Spinal cord (tissue), 10 donors: ENCODE results near the gene HK2. TPM values are rescaled to one million over a fixed set of nuclear protein-coding genes. Genes with fewer than 3 reads are reported as not detected.
A peak's percentile ranks its signal among the peaks of the same experiment; 100 is the strongest.

Experiments used
- DNase-seq, 6 donors: peaks; one replicate each; pipeline versions ENCODE4 v3.0.0 to v3.0.0-alpha.2; 2013 to 2015; ENCODE audit warnings: low spot score in 6 of 6, low read depth in 4 of 6
- H3K27ac ChIP-seq: one replicate; pipeline ENCODE4 v1.5.1; 2013; ENCODE audit warnings: low read depth, low read length, control low read depth
- H3K27me3 ChIP-seq: one replicate; pipeline ENCODE4 v1.6.1; 2013; ENCODE audit warnings: low read length; ENCODE audit not compliant: control insufficient read depth, insufficient read depth
- H3K36me3 ChIP-seq: one replicate; pipeline ENCODE4 v1.6.1; 2013; ENCODE audit warnings: low read length; ENCODE audit not compliant: control insufficient read depth, insufficient read depth
- H3K4me1 ChIP-seq: one replicate; pipeline ENCODE4 v1.6.1; 2013; ENCODE audit warnings: low read length; ENCODE audit not compliant: control insufficient read depth, insufficient read depth
- H3K4me3 ChIP-seq: one replicate; pipeline ENCODE4 v1.5.1; 2013; ENCODE audit warnings: low read depth, low read length, control low read depth
- H3K9me3 ChIP-seq: one replicate; pipeline ENCODE4 v1.6.1; 2013; ENCODE audit warnings: low read length; ENCODE audit not compliant: control insufficient read depth, insufficient read depth
- WGBS: methylation state at CpG from one replicate; pipeline ENCODE4 v1.1.5; 2013; ENCODE audit warnings: missing lambda C conversion rate; ENCODE audit not compliant: insufficient coverage; 5-methylcytosine and 5-hydroxymethylcytosine counted together
- polyA plus RNA-seq, 2 donors: library from polyadenylated mRNA; unstranded; fragments of 120-200 nt; gene quantifications; one replicate each; pipeline ENCODE4 v1.2.1, GENCODE V29; 2013; ENCODE audit not compliant: insufficient read length in 2 of 2
- total RNA-seq, 2 donors: library from RNA; depleted of rRNA in 1 of 2; stranded (reverse); fragments of 120-200 nt in 1 of 2; fragments of >200 nt in 1 of 2; gene quantifications; one replicate each; pipeline versions ENCODE4 v1.2.3 to v1.2.4, GENCODE V29; 2013 to 2014
- donor health status: healthy.

The HK2 gene
- total and polyA plus RNA-seq, 4 donors: 7.8 to 10.8 (median 10.3) TPM

GRCh38 chr2:74856004-74856578, 22.2 kb downstream of the HK2 start:
- DNase-seq: no peak
- H3K4me3 ChIP-seq: no peak overlapping the region
- no peaks in the 10 kb centered on the region for H3K4me1 ChIP-seq
- WGBS: 93% methylated on average over 10 of the region's 10 CpGs
- no peaks in the 10 kb centered on the region for H3K27me3 ChIP-seq
- peaks cover 18% of the 10 kb centered on the region for H3K36me3 ChIP-seq
- no peaks in the 10 kb centered on the region for H3K9me3 ChIP-seq
- H3K27ac ChIP-seq: no peak overlapping the region

GRCh38 chr2:74856599-74856998, 22.7 kb downstream of the HK2 start:
- Histone ChIP-seq H3K9me3 (no peaks in the 10 kb centered on the region), H3K27me3 (no peaks in the 10 kb centered on the region), H3K36me3 (peaks cover 18% of the 10 kb centered on the region), H3K4me1 (no peaks in the 10 kb centered on the region), H3K4me3 (no peak overlapping the region), H3K27ac (no peak overlapping the region)
- WGBS: 98% methylated on average over 5 of the region's 5 CpGs
- DNase-seq: no peak

- Histone ChIP-seq H3K4me3 (no peak overlapping the region), H3K9me3 (no peaks in the 10 kb centered on the region), H3K36me3 (peaks cover 18% of the 10 kb centered on the region), H3K27ac (no peak overlapping the region), H3K27me3 (no peaks in the 10 kb centered on the region), H3K4me1 (peaks cover 3% of the 10 kb centered on the region)
- no peak for DNase-seq
- WGBS: no CpG with 5 or more reads among the region's 4 CpGs
Observed at GRCh38 chr2:74857215-74857614, 23.3 kb downstream of the HK2 start.

- Histone ChIP-seq H3K27me3 (no peaks in the 10 kb centered on the region), H3K36me3 (peaks cover 18% of the 10 kb centered on the region), H3K4me1 (peaks cover 4% of the 10 kb centered on the region), H3K9me3 (no peaks in the 10 kb centered on the region), H3K27ac (no peak overlapping the region), H3K4me3 (no peak overlapping the region)
- 97% methylated on average over 6 of the region's 8 CpGs for WGBS
- DNase-seq: no peak
Observed at GRCh38 chr2:74857725-74858124, 23.8 kb downstream of the HK2 start.

GRCh38 chr2:74858281-74858680, 24.4 kb downstream of the HK2 start:
- 69% methylated on average over 2 of the region's 3 CpGs for WGBS
- Histone ChIP-seq H3K9me3 (no peaks in the 10 kb centered on the region), H3K36me3 (peaks cover 18% of the 10 kb centered on the region), H3K27ac (no peak overlapping the region), H3K4me1 (peaks cover 4% of the 10 kb centered on the region), H3K4me3 (no peak overlapping the region), H3K27me3 (no peaks in the 10 kb centered on the region)
- no peak for DNase-seq

- Histone ChIP-seq H3K27ac (no peak overlapping the region), H3K4me3 (no peak overlapping the region), H3K9me3 (no peaks in the 10 kb centered on the region), H3K36me3 (peaks cover 13% of the 10 kb centered on the region), H3K27me3 (no peaks in the 10 kb centered on the region), H3K4me1 (peaks cover 4% of the 10 kb centered on the region)
- 93% methylated on average over 2 of the region's 3 CpGs for WGBS
- DNase-seq: no peak
Observed at GRCh38 chr2:74860079-74860478, 26.2 kb downstream of the HK2 start.

- Histone ChIP-seq H3K4me1 (peaks cover 4% of the 10 kb centered on the region), H3K4me3 (no peak overlapping the region), H3K36me3 (peaks cover 9% of the 10 kb centered on the region), H3K27me3 (no peaks in the 10 kb centered on the region), H3K9me3 (no peaks in the 10 kb centered on the region), H3K27ac (no peak overlapping the region)
- peak in 1 of 6 donors; percentile 43 for DNase-seq
- 68% methylated on average over 2 of the region's 3 CpGs for WGBS
Observed at GRCh38 chr2:74860521-74860920, 26.6 kb downstream of the HK2 start.

GRCh38 chr2:74861531-74861930, 27.6 kb downstream of the HK2 start:
- Histone ChIP-seq H3K36me3 (peaks cover 3% of the 10 kb centered on the region), H3K4me3 (no peak overlapping the region), H3K9me3 (no peaks in the 10 kb centered on the region), H3K27me3 (no peaks in the 10 kb centered on the region), H3K27ac (no peak overlapping the region), H3K4me1 (peaks cover 4% of the 10 kb centered on the region)
- WGBS: 87% methylated on average over 3 of the region's 5 CpGs
- peak in 2 of 6 donors; percentile 38 to 78 for DNase-seq

- Histone ChIP-seq H3K36me3 (peaks cover 3% of the 10 kb centered on the region), H3K4me1 (peaks cover 4% of the 10 kb centered on the region), H3K27ac (no peak overlapping the region), H3K4me3 (no peak overlapping the region), H3K27me3 (no peaks in the 10 kb centered on the region), H3K9me3 (no peaks in the 10 kb centered on the region)
- peak in 4 of 6 donors; percentile 27 to 92 (median 64) for DNase-seq
- WGBS: 76% methylated on average over 11 of the region's 17 CpGs
Observed at GRCh38 chr2:74862020-74862964, 28.4 kb downstream of the HK2 start.
